Mesothelial cell of epicardium (in vitro differentiated cells): Measurements from ENCODE around the gene SERPINF2. TPM values are rescaled to one million over a fixed set of nuclear protein-coding genes. Genes with fewer than 3 reads are reported as not detected.
"Not testable (repeated sequence)": the region's sequence is repeated elsewhere in the genome, so short reads cannot be mapped to it uniquely, and the experiment has no call there.

ENCODE experiments used
- DNase-seq, 2 experiments: peaks; one replicate each; pipeline ENCODE4 v3.0.0; 2021; ENCODE audit warnings: low spot score in 2 of 2; ENCODE audit not compliant: unreplicated experiment in 2 of 2
- H3K27ac Mint-ChIP-seq: 2 replicates; pipeline ENCODE4 v1.8.0; 2021; ENCODE audit warnings: mixed read lengths
- H3K27me3 Mint-ChIP-seq: 2 replicates; pipeline ENCODE4 v1.8.0; 2021; ENCODE audit warnings: low read depth, mixed read lengths
- H3K36me3 Mint-ChIP-seq: 2 replicates; pipeline ENCODE4 v1.8.0; 2021; ENCODE audit warnings: mixed read lengths
- H3K4me1 Mint-ChIP-seq: 2 replicates; pipeline ENCODE4 v1.8.0; 2021; ENCODE audit warnings: mixed read lengths
- H3K4me3 Mint-ChIP-seq: 2 replicates; pipeline ENCODE4 v1.8.0; 2021; ENCODE audit warnings: mild to moderate bottlenecking, moderate library complexity, mixed read lengths
- H3K9me3 Mint-ChIP-seq: 2 replicates; pipeline ENCODE4 v1.8.0; 2021; ENCODE audit warnings: mixed read lengths
- total RNA-seq: library from RNA; stranded (reverse); gene quantifications from 3 replicates; pipeline ENCODE4 v1.2.1, GENCODE V29; 2021
- TF ChIP-seq, protein P1 (sequence below): fragments of 200-600 bp; sonication (generic); IDR thresholded peaks from one replicate; pipeline ENCODE4 v1.5.0; 2021; ENCODE audit warnings: antibody characterized with exemption; ENCODE audit not compliant: unreplicated experiment

SERPINF2 gene
- total RNA-seq, 1 donor from 2014 or later = 0.63 TPM

- Mint-ChIP-seq H3K4me1 (peaks cover 3% of the 10 kb centered on the region), H3K27ac (no peak overlapping the region), H3K27me3 (no peaks in the 10 kb centered on the region), H3K4me3 (no peak overlapping the region), H3K36me3 (peaks cover 3% of the 10 kb centered on the region), H3K9me3 (no peaks in the 10 kb centered on the region)
- TF ChIP-seq, protein P1, sequence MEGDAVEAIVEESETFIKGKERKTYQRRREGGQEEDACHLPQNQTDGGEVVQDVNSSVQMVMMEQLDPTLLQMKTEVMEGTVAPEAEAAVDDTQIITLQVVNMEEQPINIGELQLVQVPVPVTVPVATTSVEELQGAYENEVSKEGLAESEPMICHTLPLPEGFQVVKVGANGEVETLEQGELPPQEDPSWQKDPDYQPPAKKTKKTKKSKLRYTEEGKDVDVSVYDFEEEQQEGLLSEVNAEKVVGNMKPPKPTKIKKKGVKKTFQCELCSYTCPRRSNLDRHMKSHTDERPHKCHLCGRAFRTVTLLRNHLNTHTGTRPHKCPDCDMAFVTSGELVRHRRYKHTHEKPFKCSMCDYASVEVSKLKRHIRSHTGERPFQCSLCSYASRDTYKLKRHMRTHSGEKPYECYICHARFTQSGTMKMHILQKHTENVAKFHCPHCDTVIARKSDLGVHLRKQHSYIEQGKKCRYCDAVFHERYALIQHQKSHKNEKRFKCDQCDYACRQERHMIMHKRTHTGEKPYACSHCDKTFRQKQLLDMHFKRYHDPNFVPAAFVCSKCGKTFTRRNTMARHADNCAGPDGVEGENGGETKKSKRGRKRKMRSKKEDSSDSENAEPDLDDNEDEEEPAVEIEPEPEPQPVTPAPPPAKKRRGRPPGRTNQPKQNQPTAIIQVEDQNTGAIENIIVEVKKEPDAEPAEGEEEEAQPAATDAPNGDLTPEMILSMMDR = no peak
- DNase-seq = no peak
Observed at GRCh38 chr17:1705004-1705403, 37.7 kb upstream of the SERPINF2 start.

DNA sequence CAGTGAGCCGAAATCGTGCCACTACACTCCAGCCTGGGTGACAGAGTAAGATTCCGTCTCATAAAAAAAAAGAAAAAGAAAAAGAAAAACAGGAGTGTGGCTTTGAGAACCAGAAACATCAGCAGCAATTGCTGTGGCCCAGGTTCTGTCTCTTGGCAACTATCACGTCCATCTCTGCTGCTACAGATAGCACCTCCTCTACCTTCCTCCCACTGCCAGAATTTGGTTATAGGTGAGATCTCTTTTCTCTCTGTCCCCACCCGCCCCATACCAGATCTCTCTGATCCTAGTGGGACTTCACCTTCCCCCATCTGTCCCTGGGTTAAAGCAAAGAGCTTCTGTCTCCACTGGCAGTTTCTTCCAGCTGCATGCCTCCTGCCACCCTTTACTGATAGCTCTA lies 35.6 kb upstream of the SERPINF2 start:
- no peak overlapping the region for H3K4me3 Mint-ChIP-seq
- no peaks in the 10 kb centered on the region for H3K9me3 Mint-ChIP-seq
- H3K27ac Mint-ChIP-seq = peak overlapping the region; percentile 26
- H3K36me3 Mint-ChIP-seq = peaks cover 5% of the 10 kb centered on the region
- H3K4me1 Mint-ChIP-seq = peaks cover 21% of the 10 kb centered on the region
- DNase-seq = no peak
- TF ChIP-seq, protein P1 = no peak
- no peaks in the 10 kb centered on the region for H3K27me3 Mint-ChIP-seq

- H3K4me3 Mint-ChIP-seq = peak overlapping the region; percentile 58
- H3K27me3 Mint-ChIP-seq, H3K36me3 Mint-ChIP-seq, DNase-seq, H3K27ac Mint-ChIP-seq, H3K9me3 Mint-ChIP-seq: not testable (repeated sequence)
- peaks cover 37% of the 10 kb centered on the region for H3K4me1 Mint-ChIP-seq
Observed at GRCh38 chr17:1708791-1709346, 33.8 kb upstream of the SERPINF2 start.

GRCh38 chr17:1709403-1709951 lies 33.2 kb upstream of the SERPINF2 start:
- Mint-ChIP-seq H3K27me3 (no peaks in the 10 kb centered on the region), H3K36me3 (peaks cover 6% of the 10 kb centered on the region), H3K4me1 (peaks cover 43% of the 10 kb centered on the region), H3K4me3 (peak overlapping the region; percentile 58), H3K27ac (no peak overlapping the region), H3K9me3 (no peaks in the 10 kb centered on the region)
- no peak for DNase-seq
- TF ChIP-seq, protein P1 = no peak

GRCh38 chr17:1709971-1710806 lies 32.5 kb upstream of the SERPINF2 start, which contains the start of gene TLCD2:
TLCD2 (minus strand) TSS chr17:1710377; CDS start chr17:1710242, 135 bp downstream.
- peaks cover 6% of the 10 kb centered on the region for H3K36me3 Mint-ChIP-seq
- H3K27ac Mint-ChIP-seq = peak within 1 kb of the TSS; percentile 89
- TF ChIP-seq, protein P1 = no peak
- peak within 1 kb of the TSS; percentile 72 for H3K4me3 Mint-ChIP-seq
- no peaks in the 10 kb centered on the region for H3K27me3 Mint-ChIP-seq
- H3K4me1 Mint-ChIP-seq = peaks cover 48% of the 10 kb centered on the region
- no peaks in the 10 kb centered on the region for H3K9me3 Mint-ChIP-seq
- DNase-seq = peak; percentile 53 to 77
